Mucosa of rectum (tissue), 2 donors: Measurements from ENCODE around the gene INTS1.
"Not testable (repeated sequence)": the region's sequence is repeated elsewhere in the genome, so short reads cannot be mapped to it uniquely, and the experiment has no call there.

Experiments used
- H3K27ac ChIP-seq, 2 donors: one replicate each; pipeline ENCODE4 v1.7.0; 2013; ENCODE audit warnings: inconsistent platforms in 2 of 2, low read depth in 2 of 2, low read length in 2 of 2
- H3K27me3 ChIP-seq, 2 donors: one replicate each; pipeline ENCODE4 v1.7.0; 2013; ENCODE audit warnings: low read length in 2 of 2; ENCODE audit not compliant: control insufficient read depth in 2 of 2, insufficient read depth in 2 of 2
- H3K36me3 ChIP-seq, 2 donors: one replicate each; pipeline ENCODE4 v1.7.0; 2013; ENCODE audit warnings: low read length in 2 of 2; ENCODE audit not compliant: control insufficient read depth in 2 of 2, insufficient read depth in 2 of 2
- H3K4me1 ChIP-seq, 2 donors: one replicate each; pipeline ENCODE4 v1.7.0; 2013; ENCODE audit warnings: low read length in 2 of 2, mild to moderate bottlenecking in 1 of 2; ENCODE audit not compliant: control insufficient read depth in 2 of 2, insufficient read depth in 2 of 2
- H3K4me3 ChIP-seq, 2 donors: one replicate each; pipeline ENCODE4 v1.7.0; 2013; ENCODE audit warnings: low read length in 2 of 2
- H3K9ac ChIP-seq, 2 donors: one replicate each; pipeline ENCODE4 v1.7.0; 2013; ENCODE audit warnings: low read length in 2 of 2, low read depth in 1 of 2, mild to moderate bottlenecking in 1 of 2
- H3K9me3 ChIP-seq, 2 donors: one replicate each; pipeline ENCODE4 v1.7.0; 2013; ENCODE audit warnings: low read length in 2 of 2; ENCODE audit not compliant: control insufficient read depth in 2 of 2
- donor health status: healthy.
- donor health status: Normal muscosa, but diverticular disease.

Gene INTS1

GRCh38 chr7:1530946-1531262, 26.7 kb upstream of the INTS1 start:
- Histone ChIP-seq H3K36me3 (peaks cover 0 to under 1% of the 10 kb centered on the region in 2 donors), H3K27me3 (no peaks in the 10 kb centered on the region), H3K27ac (peak overlapping the region; percentile 98 to 99), H3K9ac (peak overlapping the region in 1 of 2 donors; percentile 84), H3K4me1 (peaks cover 28 to 40% of the 10 kb centered on the region in 2 donors), H3K9me3 (no peaks in the 10 kb centered on the region), H3K4me3 (peak overlapping the region; percentile 31 to 80)

- no peaks in the 10 kb centered on the region for H3K27me3 ChIP-seq
- H3K36me3 ChIP-seq: no peaks in the 10 kb centered on the region
- peak overlapping the region in 1 of 2 donors; percentile 51 for H3K9ac ChIP-seq
- H3K27ac ChIP-seq: no peak overlapping the region
- no peak overlapping the region for H3K4me3 ChIP-seq
- no peaks in the 10 kb centered on the region for H3K9me3 ChIP-seq
- peaks cover 28 to 38% of the 10 kb centered on the region in 2 donors for H3K4me1 ChIP-seq
Measured at GRCh38 chr7:1529383-1530116, 25.4 kb upstream of the INTS1 start.

GRCh38 chr7:1526271-1526754, 22.1 kb upstream of the INTS1 start:
- H3K4me1 ChIP-seq: peaks cover 10 to 23% of the 10 kb centered on the region in 2 donors
- H3K27ac ChIP-seq: no peak overlapping the region
- no peaks in the 10 kb centered on the region for H3K27me3 ChIP-seq
- H3K9me3 ChIP-seq: no peaks in the 10 kb centered on the region
- no peak overlapping the region for H3K4me3 ChIP-seq
- H3K9ac ChIP-seq: no peak overlapping the region
- H3K36me3 ChIP-seq: no peaks in the 10 kb centered on the region

GRCh38 chr7:1525409-1525808, 21.2 kb upstream of the INTS1 start:
- Histone ChIP-seq H3K4me1 (peaks cover 10 to 21% of the 10 kb centered on the region in 2 donors), H3K27me3 (no peaks in the 10 kb centered on the region), H3K4me3 (no peak overlapping the region), H3K9me3 (no peaks in the 10 kb centered on the region), H3K27ac (no peak overlapping the region), H3K9ac (no peak overlapping the region), H3K36me3 (no peaks in the 10 kb centered on the region)

- peak overlapping the region; percentile 63 to 75 for H3K9ac ChIP-seq
- H3K36me3 ChIP-seq: no peaks in the 10 kb centered on the region
- peaks cover 7 to 21% of the 10 kb centered on the region in 2 donors for H3K4me1 ChIP-seq
- peak overlapping the region; percentile 79 to 89 for H3K27ac ChIP-seq
- no peaks in the 10 kb centered on the region for H3K27me3 ChIP-seq
- H3K4me3 ChIP-seq: peak overlapping the region; percentile 59 to 67
- no peaks in the 10 kb centered on the region for H3K9me3 ChIP-seq
Measured at GRCh38 chr7:1523844-1524243, 19.7 kb upstream of the INTS1 start.

- H3K9ac ChIP-seq: peak overlapping the region; percentile 63 to 75
- no peaks in the 10 kb centered on the region for H3K36me3 ChIP-seq
- peak overlapping the region; percentile 79 to 89 for H3K27ac ChIP-seq
Measured at GRCh38 chr7:1523208-1523607, 19.0 kb upstream of the INTS1 start.

GRCh38 chr7:1521456-1521855, 17.3 kb upstream of the INTS1 start:
- H3K36me3 ChIP-seq: no peaks in the 10 kb centered on the region
- H3K27ac ChIP-seq: no peak overlapping the region
- H3K9ac ChIP-seq: no peak overlapping the region
- peaks cover 7 to 18% of the 10 kb centered on the region in 2 donors for H3K4me1 ChIP-seq
- no peak overlapping the region for H3K4me3 ChIP-seq
- H3K27me3 ChIP-seq: peaks cover 0 to 3% of the 10 kb centered on the region in 2 donors
- H3K9me3 ChIP-seq: no peaks in the 10 kb centered on the region

More at GRCh38 chr7:1523208-1523607, 19.0 kb upstream of the INTS1 start:
- Histone ChIP-seq H3K4me1 (peaks cover 7 to 21% of the 10 kb centered on the region in 2 donors), H3K9me3 (no peaks in the 10 kb centered on the region), H3K4me3 (peak overlapping the region; percentile 59 to 67), H3K27me3 (peaks cover 0 to under 1% of the 10 kb centered on the region in 2 donors)

GRCh38 chr7:1520539-1521234, 16.5 kb upstream of the INTS1 start:
- H3K4me1 ChIP-seq: peaks cover 7 to 16% of the 10 kb centered on the region in 2 donors

GRCh38 chr7:1519322-1519922, 15.2 kb upstream of the INTS1 start:
- not testable (repeated sequence) for H3K27ac ChIP-seq, H3K9me3 ChIP-seq, H3K4me3 ChIP-seq, H3K9ac ChIP-seq, H3K36me3 ChIP-seq, H3K27me3 ChIP-seq
- H3K4me1 ChIP-seq: peaks cover 7 to 16% of the 10 kb centered on the region in 2 donors

More at GRCh38 chr7:1520539-1521234, 16.5 kb upstream of the INTS1 start:
- Histone ChIP-seq H3K36me3 (no peaks in the 10 kb centered on the region), H3K9ac (no peak overlapping the region), H3K9me3 (no peaks in the 10 kb centered on the region), H3K27ac (no peak overlapping the region), H3K4me3 (no peak overlapping the region), H3K27me3 (peaks cover 0 to 3% of the 10 kb centered on the region in 2 donors)
